Measurements from ENCODE around the gene CYP2A6. TPM values are rescaled to one million over a fixed set of nuclear protein-coding genes. Genes with fewer than 3 reads are reported as not detected.
A peak's percentile ranks its signal among the peaks of the same experiment; 100 is the strongest.
"Not testable (repeated sequence)": the region's sequence is repeated elsewhere in the genome, so short reads cannot be mapped to it uniquely, and the experiment has no call there.

The CYP2A6 gene
- total RNA-seq, 2 experiments from 2014 or later = 0.27 TPM; not detected in 1

DNA sequence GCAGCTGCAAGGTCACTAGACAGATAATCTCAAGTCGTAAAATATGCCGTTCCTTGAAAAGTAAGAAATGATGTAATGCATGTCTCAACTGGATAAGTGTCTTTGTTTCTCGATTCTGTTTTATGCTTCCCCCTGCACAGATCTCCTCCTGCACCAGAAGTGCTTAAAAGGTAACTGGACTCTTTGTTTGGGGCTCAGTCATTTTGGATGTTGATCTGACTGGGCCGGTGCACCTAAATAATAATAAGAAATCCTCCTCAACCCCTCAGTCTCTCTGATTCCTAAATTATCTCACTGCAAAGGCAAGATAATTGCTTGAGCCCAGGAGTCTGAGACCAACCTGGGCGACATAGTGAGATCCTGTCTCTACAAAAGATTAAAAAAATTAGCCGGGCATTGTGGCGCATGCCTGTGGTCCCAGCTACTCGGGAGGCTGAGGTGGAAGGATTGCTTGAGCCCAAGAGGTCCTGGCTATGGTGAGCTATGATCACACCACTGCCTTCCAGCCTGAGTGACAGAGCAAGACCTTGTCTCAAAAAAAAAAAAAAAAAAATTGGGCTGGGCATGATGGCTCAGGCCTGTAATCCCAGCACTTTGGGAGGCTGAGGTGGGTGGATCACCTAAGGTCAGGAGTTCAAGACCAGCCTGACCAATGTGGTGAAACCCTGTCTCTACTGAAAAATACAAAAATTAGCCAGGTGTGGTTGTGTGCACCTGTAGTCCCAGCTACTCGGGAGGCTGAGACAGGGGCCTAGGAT lies 14.7 kb upstream of the CYP2A6 start:
- not testable (repeated sequence) for H3K27me3 Mint-ChIP-seq, H3K36me3 Mint-ChIP-seq, H3K27ac Mint-ChIP-seq, H3K4me1 Mint-ChIP-seq, H3K9me3 Mint-ChIP-seq, DNase-seq, H3K4me3 Mint-ChIP-seq

DNA sequence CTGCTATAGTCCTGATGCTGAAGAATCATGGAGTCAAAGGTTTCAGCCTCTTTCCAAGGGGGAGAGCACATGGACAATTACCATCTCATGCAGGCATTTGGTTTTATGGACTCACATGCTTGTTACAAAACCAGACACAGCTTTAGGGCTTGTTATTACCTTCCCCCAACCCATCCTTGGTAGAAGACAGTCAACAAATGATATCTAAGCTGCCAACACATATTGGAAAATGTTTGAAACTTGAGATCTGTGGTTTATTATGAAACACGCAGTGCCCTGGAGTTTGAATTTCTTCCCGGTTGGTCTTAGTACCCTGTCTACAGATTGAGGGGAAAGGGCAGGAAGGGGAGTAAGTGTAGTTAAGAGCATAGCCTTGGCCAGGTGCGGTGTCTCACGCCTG lies 12.5 kb upstream of the CYP2A6 start:
- no peak for DNase-seq
- H3K27me3 Mint-ChIP-seq = peaks cover 4% of the 10 kb centered on the region
- H3K4me3 Mint-ChIP-seq = no peak overlapping the region
- H3K4me1 Mint-ChIP-seq = no peaks in the 10 kb centered on the region
- no peaks in the 10 kb centered on the region for H3K36me3 Mint-ChIP-seq
- no peak overlapping the region for H3K27ac Mint-ChIP-seq
- H3K9me3 Mint-ChIP-seq = no peaks in the 10 kb centered on the region

DNA sequence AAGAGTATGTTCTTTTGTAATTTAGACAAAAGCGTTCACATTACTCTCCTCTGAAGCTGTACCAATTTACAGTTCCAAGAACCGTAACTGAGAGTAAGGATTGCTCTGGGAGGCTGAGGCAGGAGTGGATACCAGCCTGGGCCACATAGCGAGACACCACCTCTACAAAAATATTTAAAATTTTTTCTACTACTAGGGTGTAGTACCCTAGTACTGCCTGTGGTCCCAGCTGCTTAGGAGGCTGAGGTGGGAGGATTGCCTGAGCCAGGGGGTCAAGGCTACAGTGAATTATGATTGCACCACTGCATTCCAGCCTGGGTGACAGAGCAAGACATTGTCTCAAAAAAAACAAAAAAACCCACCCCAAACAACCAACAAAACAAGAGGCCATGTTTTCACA lies 12.1 kb upstream of the CYP2A6 start:
- no peak overlapping the region for H3K4me3 Mint-ChIP-seq
- DNase-seq = no peak
- no peaks in the 10 kb centered on the region for H3K4me1 Mint-ChIP-seq
- H3K27me3 Mint-ChIP-seq = peaks cover 4% of the 10 kb centered on the region
- no peak overlapping the region for H3K27ac Mint-ChIP-seq
- H3K36me3 Mint-ChIP-seq = no peaks in the 10 kb centered on the region
- no peaks in the 10 kb centered on the region for H3K9me3 Mint-ChIP-seq

DNA sequence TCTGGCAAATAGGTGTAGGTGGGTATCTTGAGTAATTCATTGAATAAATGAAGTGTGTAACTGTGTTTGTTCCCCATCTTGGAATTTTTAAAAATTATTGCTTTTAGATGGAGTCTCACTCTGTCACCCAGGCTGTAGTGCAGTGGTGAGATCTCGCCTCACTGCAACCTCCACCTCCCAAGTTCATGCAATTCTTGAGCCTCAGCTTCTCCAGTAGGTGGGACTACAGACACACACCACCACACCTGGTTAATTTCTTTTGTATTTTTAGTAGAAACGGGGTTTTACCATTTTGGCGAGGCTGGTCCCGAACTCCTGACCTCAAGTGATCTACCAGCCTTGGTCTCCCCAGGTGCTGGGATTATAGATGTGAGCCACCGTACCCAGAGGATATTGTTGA lies 7.9 kb upstream of the CYP2A6 start:
- Mint-ChIP-seq H3K27ac (no peak overlapping the region), H3K36me3 (no peaks in the 10 kb centered on the region), H3K4me1 (no peaks in the 10 kb centered on the region)

DNA sequence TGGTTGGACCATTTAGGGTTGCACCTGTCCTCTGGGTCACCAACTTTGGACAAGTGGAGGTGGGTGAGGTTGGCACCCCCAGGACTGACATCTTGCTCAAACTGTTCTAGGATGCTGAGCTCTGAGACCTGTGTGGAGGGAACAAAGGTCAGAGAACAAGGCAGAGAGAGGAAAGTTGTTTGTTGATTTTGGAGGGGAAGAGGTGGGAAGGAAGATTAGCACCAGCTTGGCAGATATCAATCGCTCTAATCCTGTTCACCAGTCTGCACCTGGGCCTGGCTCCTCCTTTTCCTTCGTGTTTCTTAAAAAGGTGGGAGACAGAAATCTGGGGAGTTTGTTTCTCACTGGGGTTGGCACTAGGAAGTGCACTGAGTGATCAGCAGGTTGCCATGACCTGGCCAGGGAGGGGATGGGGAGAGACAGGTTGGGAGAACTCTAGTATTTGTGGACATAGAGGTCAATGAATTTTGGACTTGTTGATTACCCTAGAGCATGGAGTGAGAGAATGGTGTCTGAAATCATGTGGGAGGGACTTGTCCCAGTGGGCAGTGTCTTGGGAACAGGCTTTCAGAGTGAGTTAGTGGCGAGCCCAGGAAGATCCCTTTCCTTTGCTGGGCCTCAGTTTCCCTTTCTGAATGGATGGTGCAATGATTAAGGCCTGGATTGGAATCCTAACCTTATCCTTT lies 2.4 kb upstream of the CYP2A6 start:
- H3K4me3 Mint-ChIP-seq, H3K36me3 Mint-ChIP-seq, H3K4me1 Mint-ChIP-seq, H3K9me3 Mint-ChIP-seq, H3K27ac Mint-ChIP-seq, DNase-seq: not testable (repeated sequence)
- H3K27me3 Mint-ChIP-seq = peaks cover 30% of the 10 kb centered on the region

More for the DNA sequence above, 7.9 kb upstream of the CYP2A6 start:
- H3K4me3 Mint-ChIP-seq = no peak overlapping the region
- H3K9me3 Mint-ChIP-seq = no peaks in the 10 kb centered on the region
- no peaks in the 10 kb centered on the region for H3K27me3 Mint-ChIP-seq
- DNase-seq = no peak

DNA sequence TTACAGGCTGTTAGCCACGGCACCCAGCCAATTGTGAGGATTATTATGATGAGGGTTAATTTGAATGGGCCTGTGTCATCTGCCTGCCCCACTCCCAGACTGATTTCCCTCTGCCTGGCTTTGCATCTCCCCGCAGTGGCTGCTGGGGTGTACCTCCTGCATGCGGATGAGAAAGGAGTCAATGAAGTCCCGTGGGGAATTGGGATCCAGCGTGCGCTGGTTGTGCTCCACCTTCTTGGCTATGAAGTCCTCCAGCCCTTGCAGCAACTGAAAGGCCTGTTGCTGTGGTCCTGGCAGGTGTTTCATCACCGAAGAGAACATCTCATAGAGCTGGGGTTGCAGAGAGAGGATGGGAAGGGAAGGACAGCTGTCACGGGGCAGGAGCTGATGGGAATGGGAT lies 3.5 kb downstream of the CYP2A6 start:
- H3K36me3 Mint-ChIP-seq, H3K9me3 Mint-ChIP-seq, H3K4me3 Mint-ChIP-seq, H3K27ac Mint-ChIP-seq, DNase-seq: not testable (repeated sequence)
- H3K4me1 Mint-ChIP-seq = peaks cover 16% of the 10 kb centered on the region
- peaks cover 39% of the 10 kb centered on the region for H3K27me3 Mint-ChIP-seq

DNA sequence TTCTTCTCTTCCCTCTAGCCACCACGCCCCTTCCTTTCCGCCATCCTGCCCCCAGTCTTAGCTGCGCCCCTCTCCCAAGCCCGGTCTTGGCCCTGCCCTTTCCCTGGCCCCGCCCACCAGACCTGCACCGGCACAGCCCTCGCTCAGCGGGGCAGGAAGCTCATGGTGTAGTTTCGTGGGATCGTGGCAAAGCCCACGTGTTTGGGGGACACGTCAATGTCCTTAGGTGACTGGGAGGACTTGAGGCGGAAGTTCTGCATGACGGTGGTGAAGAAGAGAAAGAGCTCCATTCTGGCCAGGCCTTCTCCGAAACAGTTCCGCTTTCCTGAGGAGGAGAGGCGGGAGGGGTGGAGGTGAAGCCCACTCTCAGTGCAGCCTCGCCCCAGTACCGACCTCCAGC lies 6.6 kb downstream of the CYP2A6 start:
- not testable (repeated sequence) for H3K9me3 Mint-ChIP-seq, H3K36me3 Mint-ChIP-seq
- peak overlapping the region; percentile 46 for H3K4me3 Mint-ChIP-seq
- peak; percentile 66 for DNase-seq
- peaks cover 19% of the 10 kb centered on the region for H3K27me3 Mint-ChIP-seq
- H3K27ac Mint-ChIP-seq = peak overlapping the region; percentile 61
- H3K4me1 Mint-ChIP-seq = peaks cover 16% of the 10 kb centered on the region

DNA sequence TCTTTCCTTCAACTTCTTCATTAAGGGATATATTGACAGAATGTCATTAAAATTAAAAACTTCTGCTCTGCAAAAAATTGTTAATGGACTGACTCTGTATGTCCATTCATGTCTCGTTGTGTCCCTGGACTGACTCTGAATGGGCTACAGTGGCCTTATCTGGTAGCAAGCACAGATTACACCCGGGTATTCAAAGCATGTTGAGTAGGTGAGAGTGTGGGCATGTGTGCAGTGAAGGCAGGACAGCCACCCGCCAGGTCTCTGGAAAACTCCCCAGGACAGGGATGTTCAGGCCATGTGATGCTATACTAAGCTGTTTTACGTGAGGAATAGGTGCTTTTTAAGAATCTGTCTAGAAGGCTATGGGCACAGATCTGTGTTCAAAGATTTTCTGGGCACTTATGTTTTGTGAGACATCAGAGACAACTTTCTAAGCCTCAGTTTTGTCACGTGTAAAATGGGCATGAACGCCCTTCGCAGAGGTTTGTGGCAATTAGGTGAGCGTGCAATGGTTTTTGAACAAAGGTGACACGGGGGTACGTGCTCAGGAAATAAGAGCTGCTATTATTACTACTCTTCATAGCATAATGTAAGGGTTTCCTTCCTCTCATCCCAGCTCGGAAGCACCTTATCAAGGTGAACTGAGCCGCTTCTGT lies 7.1 kb downstream of the CYP2A6 start:
- peak overlapping the region; percentile 12 for H3K27ac Mint-ChIP-seq
- H3K36me3 Mint-ChIP-seq, DNase-seq, H3K9me3 Mint-ChIP-seq: not testable (repeated sequence)
- peak overlapping the region; percentile 46 for H3K4me3 Mint-ChIP-seq
- H3K27me3 Mint-ChIP-seq = peaks cover 14% of the 10 kb centered on the region
- H3K4me1 Mint-ChIP-seq = peaks cover 15% of the 10 kb centered on the region

DNA sequence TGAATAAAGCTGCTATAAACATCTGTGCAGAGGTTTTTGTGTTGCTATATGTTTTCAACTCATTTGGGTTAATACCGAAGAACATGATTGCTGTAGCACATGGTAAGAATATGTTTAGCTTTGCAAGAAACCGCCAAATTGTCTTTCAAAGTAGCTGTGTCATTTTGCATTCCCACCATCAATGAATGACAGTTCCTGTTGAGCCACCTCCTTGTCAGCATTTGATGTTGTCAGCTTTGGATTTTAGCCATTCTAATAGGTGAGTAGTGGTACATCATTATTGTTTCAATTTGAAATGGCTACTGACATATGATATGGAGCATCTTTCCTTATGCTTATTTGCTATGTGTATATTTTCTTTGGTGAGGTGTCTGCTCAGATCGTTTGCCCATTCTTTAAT lies 8.2 kb downstream of the CYP2A6 start:
- peaks cover 14% of the 10 kb centered on the region for H3K4me1 Mint-ChIP-seq
- H3K27ac Mint-ChIP-seq = not testable (repeated sequence)

DNA sequence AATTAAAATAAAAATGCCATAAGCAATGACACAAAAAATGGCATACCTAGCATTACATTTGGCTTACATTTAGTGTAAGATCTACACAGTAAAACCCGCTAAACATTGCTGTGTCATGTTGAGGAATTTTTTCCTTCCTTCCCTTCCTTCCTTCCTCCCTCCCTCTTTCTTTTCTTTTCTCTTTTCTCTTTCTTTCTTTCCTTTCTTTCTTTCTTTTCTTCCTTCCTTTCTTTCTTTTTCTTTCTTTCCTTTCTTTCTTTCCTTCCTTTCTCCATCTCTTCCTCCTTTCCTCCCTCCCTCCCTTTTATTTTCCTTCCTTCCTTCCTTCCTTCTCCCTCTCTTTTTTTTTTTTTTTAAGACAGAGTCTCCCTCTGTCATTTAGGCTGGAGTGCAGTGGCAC lies 11.8 kb downstream of the CYP2A6 start:
- not testable (repeated sequence) for H3K27me3 Mint-ChIP-seq, H3K27ac Mint-ChIP-seq, H3K36me3 Mint-ChIP-seq, H3K9me3 Mint-ChIP-seq, DNase-seq, H3K4me1 Mint-ChIP-seq, H3K4me3 Mint-ChIP-seq

More for the DNA sequence above, 8.2 kb downstream of the CYP2A6 start:
- H3K36me3 Mint-ChIP-seq, H3K27me3 Mint-ChIP-seq, DNase-seq, H3K4me3 Mint-ChIP-seq, H3K9me3 Mint-ChIP-seq: not testable (repeated sequence)

DNA sequence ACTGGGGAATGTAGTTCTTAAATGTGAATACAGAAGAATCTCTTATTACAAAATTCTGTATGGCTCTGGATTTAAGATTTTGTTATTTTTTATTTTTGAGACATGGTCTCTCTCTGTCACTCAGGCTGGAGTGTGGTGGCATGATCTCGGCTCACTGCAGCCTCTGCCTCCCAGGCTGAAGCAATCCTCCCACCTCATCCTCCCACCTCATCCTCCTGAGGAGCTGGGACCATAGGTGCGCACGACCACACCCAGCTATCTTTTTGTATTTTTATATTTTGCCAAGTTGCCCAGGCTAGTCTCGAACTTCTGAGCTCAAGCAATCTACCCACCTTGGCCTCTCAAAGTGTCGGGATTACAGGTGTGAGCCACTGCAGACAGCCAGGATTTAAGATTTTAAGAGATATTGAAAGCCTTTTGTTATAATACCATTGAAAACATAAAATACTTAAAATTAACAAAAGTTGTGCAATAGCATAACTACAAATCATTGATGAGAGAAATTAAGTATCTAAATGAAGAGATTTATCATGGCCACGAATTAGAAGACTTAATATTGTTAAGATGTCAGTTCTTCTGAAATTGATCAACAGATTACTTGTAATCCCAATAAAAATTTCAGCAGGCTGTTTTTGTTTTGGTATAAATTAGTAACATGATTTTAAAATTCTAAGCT lies 13.4 kb downstream of the CYP2A6 start:
- H3K27me3 Mint-ChIP-seq = no peaks in the 10 kb centered on the region
- no peaks in the 10 kb centered on the region for H3K36me3 Mint-ChIP-seq
- no peak overlapping the region for H3K4me3 Mint-ChIP-seq
- H3K9me3 Mint-ChIP-seq = no peaks in the 10 kb centered on the region
- H3K4me1 Mint-ChIP-seq = peaks cover 14% of the 10 kb centered on the region
- no peak overlapping the region for H3K27ac Mint-ChIP-seq
- no peak for DNase-seq

DNA sequence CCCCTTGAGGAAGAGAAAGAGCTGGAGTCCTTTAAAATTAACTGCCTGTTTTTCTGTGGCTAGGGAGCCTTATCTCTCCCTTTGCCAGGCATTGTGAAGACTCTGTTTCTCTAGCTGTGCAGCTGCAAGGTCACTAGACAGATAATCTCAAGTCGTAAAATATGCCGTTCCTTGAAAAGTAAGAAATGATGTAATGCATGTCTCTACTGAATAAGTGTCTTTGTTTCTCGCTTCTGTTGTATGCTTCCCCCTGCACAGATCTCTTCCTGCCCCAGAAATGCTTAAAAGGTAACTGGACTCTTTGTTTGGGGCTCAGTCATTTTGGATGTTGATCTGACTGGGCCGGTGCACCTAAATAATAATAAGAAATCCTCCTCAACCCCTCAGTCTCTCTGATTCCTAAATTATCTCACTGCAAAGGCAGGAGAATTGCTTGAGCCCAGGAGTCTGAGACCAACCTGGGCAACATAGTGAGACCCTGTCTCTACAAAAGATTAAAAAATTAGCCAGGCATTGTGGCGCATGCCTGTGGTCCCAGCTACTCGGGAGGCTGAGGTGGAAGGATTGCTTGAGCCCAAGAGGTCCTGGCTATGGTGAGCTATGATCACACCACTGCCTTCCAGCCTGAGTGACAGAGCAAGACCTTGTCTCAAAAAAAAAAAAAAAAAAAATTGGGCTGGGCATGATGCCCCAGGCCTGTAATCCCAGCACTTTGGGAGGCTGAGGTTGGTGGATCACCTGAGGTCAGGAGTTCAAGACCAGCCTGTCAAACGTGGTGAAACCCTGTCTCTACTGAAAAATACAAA lies 16.3 kb downstream of the CYP2A6 start:
- not testable (repeated sequence) for H3K27me3 Mint-ChIP-seq, H3K4me3 Mint-ChIP-seq, DNase-seq, H3K36me3 Mint-ChIP-seq, H3K9me3 Mint-ChIP-seq
- Mint-ChIP-seq H3K27ac (peak overlapping the region; percentile 13), H3K4me1 (peaks cover 14% of the 10 kb centered on the region)

DNA sequence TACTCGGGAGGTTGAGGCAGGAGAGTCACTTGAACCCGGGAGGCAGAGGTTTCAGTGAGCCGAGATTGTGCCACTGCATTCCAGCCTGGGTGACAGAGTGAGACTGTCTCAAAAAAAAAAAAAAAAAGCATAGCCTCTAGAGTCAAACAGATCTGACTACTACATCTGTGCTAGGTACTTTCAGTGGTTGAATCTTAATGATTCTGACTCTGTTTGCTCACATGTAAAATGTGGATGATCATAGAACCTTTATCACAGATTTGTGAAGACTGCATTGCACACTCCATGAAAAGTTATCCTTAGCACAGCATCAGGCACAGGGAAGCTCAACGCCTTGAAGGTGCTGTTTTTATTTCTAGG lies 17.8 kb downstream of the CYP2A6 start:
- H3K27ac Mint-ChIP-seq = not testable (repeated sequence)

DNA sequence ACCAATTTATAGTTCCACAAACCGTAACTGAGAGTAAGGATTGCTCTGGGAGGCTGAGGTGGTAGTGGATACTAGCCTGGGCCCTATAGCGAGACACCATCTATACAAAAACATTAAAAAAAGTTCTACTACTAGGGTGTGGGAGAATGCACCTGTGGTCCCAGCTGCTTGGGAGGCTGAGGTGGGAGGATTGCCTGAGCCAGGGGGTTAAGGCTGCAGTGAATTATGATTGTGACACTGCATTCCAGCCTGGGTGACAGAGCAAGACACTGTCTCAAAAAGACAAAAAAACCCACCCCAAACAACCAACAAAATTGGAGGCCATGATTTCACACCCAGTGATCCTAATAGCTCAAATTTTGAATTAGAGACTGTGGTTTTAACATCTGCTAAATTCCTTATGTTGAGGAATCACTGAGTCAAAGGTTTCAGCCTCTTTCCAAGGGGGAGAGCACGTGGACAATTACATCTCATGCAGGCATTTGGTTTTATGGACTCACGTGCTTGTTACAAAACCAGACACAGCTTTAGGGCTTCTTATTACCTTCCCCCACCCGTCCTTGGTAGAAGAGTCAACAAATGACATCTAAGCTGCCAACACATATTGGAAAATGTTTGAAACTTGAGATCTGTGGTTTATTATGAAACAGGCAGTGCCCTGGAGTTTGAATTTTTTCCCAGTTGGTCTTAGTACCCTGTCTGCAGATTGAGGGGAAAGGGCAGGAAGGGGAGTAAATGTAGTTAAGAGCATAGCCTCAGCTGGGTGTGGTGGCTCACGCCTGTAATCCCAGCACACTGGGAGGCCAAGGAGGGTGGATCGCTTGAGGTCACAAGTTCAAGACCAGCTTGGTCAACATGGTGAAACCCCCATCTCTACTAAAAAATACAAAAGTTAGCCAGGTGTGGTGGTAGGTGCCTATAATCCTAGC lies 18.5 kb downstream of the CYP2A6 start:
- DNase-seq = no peak
- peaks cover 6% of the 10 kb centered on the region for H3K9me3 Mint-ChIP-seq
- peaks cover 4% of the 10 kb centered on the region for H3K36me3 Mint-ChIP-seq

More for the DNA sequence above, 17.8 kb downstream of the CYP2A6 start:
- not testable (repeated sequence) for H3K4me3 Mint-ChIP-seq, H3K9me3 Mint-ChIP-seq, DNase-seq, H3K36me3 Mint-ChIP-seq, H3K27me3 Mint-ChIP-seq
- H3K4me1 Mint-ChIP-seq = peaks cover 14% of the 10 kb centered on the region

More for the DNA sequence above, 18.5 kb downstream of the CYP2A6 start:
- Mint-ChIP-seq H3K27ac (no peak overlapping the region), H3K4me3 (no peak overlapping the region), H3K4me1 (peaks cover 18% of the 10 kb centered on the region), H3K27me3 (no peaks in the 10 kb centered on the region)
